DMS114 treated with DMSO at 0.1 percent for 48 hours (cell line): ENCODE results near the gene RFX6.

Source experiments
- DNase-seq: peaks from one replicate; lab custom pipeline; 2025; ENCODE audit not compliant: unreplicated experiment; lab: John Stamatoyannopoulos, UW

The RFX6 gene

GRCh38 chr6:116894669-116895068 is 17.6 kb downstream of the RFX6 start:
- no peak for DNase-seq

- DNase-seq: no peak
Observed at GRCh38 chr6:116895935-116896334, 18.9 kb downstream of the RFX6 start.

- no peak for DNase-seq
Observed at GRCh38 chr6:116902634-116903033, 25.6 kb downstream of the RFX6 start.

GRCh38 chr6:116922853-116923548 is 46.0 kb downstream of the RFX6 start:
- DNase-seq: no peak

GRCh38 chr6:116924245-116924644 is 47.2 kb downstream of the RFX6 start:
- no peak for DNase-seq

- DNase-seq: no peak
Observed at GRCh38 chr6:116925088-116925794, 48.2 kb downstream of the RFX6 start.

GRCh38 chr6:116928677-116929076 is 51.6 kb downstream of the RFX6 start:
- DNase-seq: no peak

- DNase-seq: no peak
Observed at GRCh38 chr6:116929825-116930224, 52.8 kb downstream of the RFX6 start.

- DNase-seq: no peak
Observed at GRCh38 chr6:116931456-116931855, 54.4 kb downstream of the RFX6 start.

GRCh38 chr6:116932496-116932895 is 55.5 kb downstream of the RFX6 start:
- DNase-seq: no peak

GRCh38 chr6:116933485-116933884 is 56.4 kb downstream of the RFX6 start:
- DNase-seq: no peak

GRCh38 chr6:116938305-116938704 is 61.3 kb downstream of the RFX6 start:
- DNase-seq: no peak

- no peak for DNase-seq
Observed at GRCh38 chr6:116941727-116942126, 64.7 kb downstream of the RFX6 start.

- DNase-seq: no peak
Observed at GRCh38 chr6:116945809-116946208, 68.8 kb downstream of the RFX6 start.

- no peak for DNase-seq
Observed at GRCh38 chr6:116948533-116949304, 71.7 kb downstream of the RFX6 start.

- DNase-seq: no peak
Observed at GRCh38 chr6:116949964-116950363, 72.9 kb downstream of the RFX6 start.

- DNase-seq: no peak
Observed at GRCh38 chr6:116954335-116954734, 77.3 kb downstream of the RFX6 start.

GRCh38 chr6:116954938-116955337 is 77.9 kb downstream of the RFX6 start:
- DNase-seq: no peak

- DNase-seq: no peak
Observed at GRCh38 chr6:116955773-116956172, 78.7 kb downstream of the RFX6 start.

GRCh38 chr6:116963972-116964371 is 86.9 kb downstream of the RFX6 start:
- DNase-seq: no peak

- DNase-seq: no peak
Observed at GRCh38 chr6:116966675-116967576, 89.9 kb downstream of the RFX6 start.
